ENCODE results near the gene RUFY1.

The RUFY1 gene

GRCh38 chr5:179614745-179615144 lies 64.4 kb downstream of the RUFY1 start:
- TF ChIP-seq CTCF (IDR thresholded peaks at IDR 0.05; ENCODE audit: low read length) (no peak), EZH2 (optimal IDR thresholded peaks at IDR 0.05; ENCODE audit: low read depth, low read length) (no peak), EZH2phosphoT487 (IDR thresholded peaks at IDR 0.05; ENCODE audit: low read length) (no peak)
- Histone ChIP-seq H3K27me3 (replicated peaks; ENCODE audit: insufficient read depth, low read length) (no peaks in the 10 kb centered on the region), H4K20me1 (ENCODE audit: insufficient read depth, low read length) (peaks cover 65% of the 10 kb centered on the region), H2AFZ (ENCODE audit: low read length) (no peak overlapping the region), H3K27ac (ENCODE audit: low read length) (no peak overlapping the region), H3F3A (ENCODE audit: insufficient read depth, low read length) (peaks cover 79% of the 10 kb centered on the region), H3K4me3 (ENCODE audit: low read length) (no peak overlapping the region), H3K9me2 (replicated peaks; ENCODE audit: insufficient read depth, low read length) (no peaks in the 10 kb centered on the region), H3K36me3 (replicated peaks; ENCODE audit: insufficient read depth, low read length) (peaks cover 63% of the 10 kb centered on the region), H3K4me2 (ENCODE audit: low read depth, low read length) (no peak overlapping the region), H3K4me1 (ENCODE audit: low read length) (0 out of 2 replicates have a peak, but pooled peaks cover 8% of the 10 kb centered on the region), H3K9me3 (replicated peaks; ENCODE audit: insufficient read depth, low read length) (no peaks in the 10 kb centered on the region), H3K9ac (ENCODE audit: low read length) (no peak overlapping the region), H3K79me2 (ENCODE audit: low read length) (peaks cover 65% of the 10 kb centered on the region)
- DNase-seq = no peak

- Histone ChIP-seq H3K4me2 (ENCODE audit: low read depth, low read length) (no peak overlapping the region), H3K79me2 (ENCODE audit: low read length) (peaks cover 70% of the 10 kb centered on the region), H3K27ac (ENCODE audit: low read length) (no peak overlapping the region), H4K20me1 (ENCODE audit: insufficient read depth, low read length) (peaks cover 69% of the 10 kb centered on the region), H2AFZ (ENCODE audit: low read length) (no peak overlapping the region), H3K9me2 (replicated peaks; ENCODE audit: insufficient read depth, low read length) (no peaks in the 10 kb centered on the region), H3K36me3 (replicated peaks; ENCODE audit: insufficient read depth, low read length) (peaks cover 66% of the 10 kb centered on the region), H3K4me1 (ENCODE audit: low read length) (0 out of 2 replicates have a peak, but pooled peaks cover 10% of the 10 kb centered on the region), H3F3A (ENCODE audit: insufficient read depth, low read length) (peaks cover 79% of the 10 kb centered on the region), H3K4me3 (ENCODE audit: low read length) (no peak overlapping the region), H3K27me3 (replicated peaks; ENCODE audit: insufficient read depth, low read length) (no peaks in the 10 kb centered on the region), H3K9me3 (replicated peaks; ENCODE audit: insufficient read depth, low read length) (no peaks in the 10 kb centered on the region), H3K9ac (ENCODE audit: low read length) (no peak overlapping the region)
- DNase-seq = no peak
- TF ChIP-seq EZH2phosphoT487 (IDR thresholded peaks at IDR 0.05; ENCODE audit: low read length) (no peak), EZH2 (optimal IDR thresholded peaks at IDR 0.05; ENCODE audit: low read depth, low read length) (no peak), CTCF (IDR thresholded peaks at IDR 0.05; ENCODE audit: low read length) (no peak)
Measured at GRCh38 chr5:179615203-179615602, 64.8 kb downstream of the RUFY1 start.

GRCh38 chr5:179616002-179616594 lies 65.7 kb downstream of the RUFY1 start:
- H3K27me3 ChIP-seq (replicated peaks; ENCODE audit: insufficient read depth, low read length) = no peaks in the 10 kb centered on the region
- H3K9me3 ChIP-seq (replicated peaks; ENCODE audit: insufficient read depth, low read length) = no peaks in the 10 kb centered on the region
- no peak overlapping the region for H3K27ac ChIP-seq (ENCODE audit: low read length)
- no peak for DNase-seq
- peaks cover 88% of the 10 kb centered on the region for H3F3A ChIP-seq (ENCODE audit: insufficient read depth, low read length)
- H3K4me1 ChIP-seq (ENCODE audit: low read length) = peaks cover 19% of the 10 kb centered on the region
- H3K4me2 ChIP-seq (ENCODE audit: low read depth, low read length) = no peak overlapping the region
- peaks cover 79% of the 10 kb centered on the region for H3K79me2 ChIP-seq (ENCODE audit: low read length)
- H3K9me2 ChIP-seq (replicated peaks; ENCODE audit: insufficient read depth, low read length) = no peaks in the 10 kb centered on the region
- no peak overlapping the region for H3K9ac ChIP-seq (ENCODE audit: low read length)
- TF ChIP-seq EZH2phosphoT487 (IDR thresholded peaks at IDR 0.05; ENCODE audit: low read length) = no peak
- TF ChIP-seq EZH2 (optimal IDR thresholded peaks at IDR 0.05; ENCODE audit: low read depth, low read length) = no peak
- TF ChIP-seq CTCF (IDR thresholded peaks at IDR 0.05; ENCODE audit: low read length) = no peak
- peaks cover 75% of the 10 kb centered on the region for H3K36me3 ChIP-seq (replicated peaks; ENCODE audit: insufficient read depth, low read length)
- H3K4me3 ChIP-seq (ENCODE audit: low read length) = no peak overlapping the region
- H4K20me1 ChIP-seq (ENCODE audit: insufficient read depth, low read length) = peaks cover 78% of the 10 kb centered on the region
- H2AFZ ChIP-seq (ENCODE audit: low read length) = no peak overlapping the region
